Endodermal cell (in vitro differentiated cells): Measurements from ENCODE around the gene ASAH2. TPM values are rescaled to one million over a fixed set of nuclear protein-coding genes. Genes with fewer than 3 reads are reported as not detected.
A peak's percentile ranks its signal among the peaks of the same experiment; 100 is the strongest.

Source experiments
- DNase-seq: peaks from one replicate; pipeline ENCODE4 v3.0.0-alpha.2; 2017
- H3K27ac ChIP-seq: 2 replicates; pipeline ENCODE4 v1.5.1; 2013; ENCODE audit warnings: mild to moderate bottlenecking, low read depth, low read length, moderate library complexity
- H3K27me3 ChIP-seq: 2 replicates; pipeline ENCODE4 v1.6.1; 2013; ENCODE audit warnings: mild to moderate bottlenecking, low read length, moderate library complexity; ENCODE audit not compliant: insufficient read depth, control insufficient read depth, poor library complexity, severe bottlenecking
- H3K36me3 ChIP-seq: 2 replicates; pipeline ENCODE4 v1.7.0; 2013; ENCODE audit warnings: mild to moderate bottlenecking, low read length, moderate library complexity; ENCODE audit not compliant: control insufficient read depth, insufficient read depth
- H3K4me1 ChIP-seq: one replicate; pipeline ENCODE4 v1.7.0; 2013; ENCODE audit warnings: low read length; ENCODE audit not compliant: control insufficient read depth, insufficient read depth
- H3K4me3 ChIP-seq: 2 replicates; pipeline ENCODE4 v1.5.1; 2013; ENCODE audit warnings: mild to moderate bottlenecking, low read length, moderate library complexity
- H3K9ac ChIP-seq: 2 replicates; pipeline ENCODE4 v1.6.1; 2013; ENCODE audit warnings: mild to moderate bottlenecking, low read length, moderate library complexity; ENCODE audit not compliant: poor library complexity, severe bottlenecking; ENCODE audit errors: extremely low read depth
- H3K9me3 ChIP-seq: 2 replicates; pipeline ENCODE4 v1.6.1; 2013; ENCODE audit warnings: mild to moderate bottlenecking, low read length, moderate library complexity; ENCODE audit not compliant: control insufficient read depth
- H3K27ac Mint-ChIP-seq: 2 replicates; pipeline ENCODE4 v1.8.0; 2020; ENCODE audit warnings: mixed read lengths
- H3K27me3 Mint-ChIP-seq: 2 replicates; pipeline ENCODE4 v1.8.0; 2021; ENCODE audit warnings: mild to moderate bottlenecking, mixed read lengths; ENCODE audit not compliant: insufficient read depth
- H3K36me3 Mint-ChIP-seq: 2 replicates; pipeline ENCODE4 v1.8.0; 2020; ENCODE audit warnings: low read depth, mixed read lengths
- H3K4me1 Mint-ChIP-seq: 2 replicates; pipeline ENCODE4 v1.8.0; 2020; ENCODE audit warnings: mixed read lengths
- H3K4me3 Mint-ChIP-seq: 2 replicates; pipeline ENCODE4 v1.8.0; 2020; ENCODE audit warnings: mild to moderate bottlenecking, moderate library complexity, mixed read lengths
- H3K9me3 Mint-ChIP-seq: 2 replicates; pipeline ENCODE4 v1.8.0; 2020; ENCODE audit warnings: mild to moderate bottlenecking, mixed read lengths
- CTCF ChIP-seq: fragments of 200-600 bp; sonication (generic); conservative IDR thresholded peaks from 2 replicates; pipeline ENCODE4 v1.5.0; 2021; ENCODE audit warnings: antibody characterized with exemption, mild to moderate bottlenecking
- whole genome bisulfite sequencing, 2 experiments: methylation state at CpG; one replicate each; pipeline versions ENCODE4 v1.1.5 to v1.1.7; 2013; ENCODE audit warnings: missing lambda C conversion rate in 2 of 2, mixed read lengths in 1 of 2; ENCODE audit not compliant: insufficient coverage in 1 of 2, insufficient read length in 1 of 2; 5-methylcytosine and 5-hydroxymethylcytosine counted together
- total RNA-seq, 2 donors: library from RNA; stranded (reverse); fragmentation: NEBNext Ultra II Directional in 1 of 2; extraction: Animal tissue kit (Norgen Biotek cat#: 25700) in 1 of 2; gene quantifications; 2 replicates in 1 of 2; 3 replicates in 1 of 2; pipeline ENCODE4 v1.2.1, GENCODE V29; 2021

Gene ASAH2
- total RNA-seq, 2 donors from 2014 or later = 5.2 to 6.7 TPM

- WGBS, 2 experiments = 55% methylated on average over 5 of the region's 6 CpGs; no CpG with 5 or more reads in 1 of the 2 experiments
- Histone ChIP-seq H3K27ac (no peak overlapping the region), H3K9me3 (no peaks in the 10 kb centered on the region), H3K4me3 (no peak overlapping the region), H3K4me1 (no peaks in the 10 kb centered on the region), H3K9ac (no peak overlapping the region), H3K27me3 (no peaks in the 10 kb centered on the region), H3K36me3 (no peaks in the 10 kb centered on the region)
- Mint-ChIP-seq H3K4me1 (peaks cover 5% of the 10 kb centered on the region), H3K4me3 (no peak overlapping the region), H3K27ac (no peak overlapping the region), H3K36me3 (no peaks in the 10 kb centered on the region), H3K27me3 (no peaks in the 10 kb centered on the region), H3K9me3 (no peaks in the 10 kb centered on the region)
- peak; percentile 69 for DNase-seq
- peak; percentile 80 for TF ChIP-seq CTCF
These were observed 26.9 kb downstream of the ASAH2 start for GRCh38 chr10:50224330-50224952.

- Mint-ChIP-seq H3K9me3 (no peaks in the 10 kb centered on the region), H3K36me3 (no peaks in the 10 kb centered on the region), H3K27ac (no peak overlapping the region), H3K27me3 (no peaks in the 10 kb centered on the region), H3K4me3 (no peak overlapping the region), H3K4me1 (peaks cover 5% of the 10 kb centered on the region)
- Histone ChIP-seq H3K9ac (no peak overlapping the region), H3K4me1 (no peaks in the 10 kb centered on the region), H3K36me3 (no peaks in the 10 kb centered on the region), H3K27me3 (no peaks in the 10 kb centered on the region), H3K27ac (no peak overlapping the region), H3K4me3 (no peak overlapping the region), H3K9me3 (no peaks in the 10 kb centered on the region)
- no peak for DNase-seq
- TF ChIP-seq CTCF = no peak
- WGBS, 2 experiments = 84 to 100% methylated on average over 1 to 2 of the region's 2 CpGs
These were observed 29.1 kb downstream of the ASAH2 start for GRCh38 chr10:50222199-50222598.

- Mint-ChIP-seq H3K4me3 (no peak overlapping the region), H3K4me1 (peaks cover 5% of the 10 kb centered on the region), H3K27me3 (no peaks in the 10 kb centered on the region), H3K9me3 (no peaks in the 10 kb centered on the region), H3K36me3 (no peaks in the 10 kb centered on the region), H3K27ac (no peak overlapping the region)
- H3K4me1 ChIP-seq = no peaks in the 10 kb centered on the region
- no peak for TF ChIP-seq CTCF
- H3K9me3 ChIP-seq = no peaks in the 10 kb centered on the region
- no peaks in the 10 kb centered on the region for H3K36me3 ChIP-seq
- no peaks in the 10 kb centered on the region for H3K27me3 ChIP-seq
- 92% methylated on average over 1 of the region's 1 CpG; no CpG with 5 or more reads in 1 of the 2 experiments for WGBS, 2 experiments
- H3K4me3 ChIP-seq = no peak overlapping the region
- H3K27ac ChIP-seq = no peak overlapping the region
- DNase-seq = no peak
- no peak overlapping the region for H3K9ac ChIP-seq
These were observed 29.8 kb downstream of the ASAH2 start for GRCh38 chr10:50221470-50221869.
